AG04450 (cell line): ENCODE data around the gene ADGRD1. TPM values are rescaled to one million over a fixed set of nuclear protein-coding genes. Genes with fewer than 3 reads are reported as not detected.

Source experiments
- CTCF ChIA-PET: fragments of 300-600, 350-600 bp; formaldehyde crosslinking; extraction: SDS; loops from one replicate; lab custom pipeline; 2022; ENCODE audit warnings: antibody characterized with exemption, inconsistent platforms; lab: Charles Lee
- POLR2A ChIA-PET: fragments of 350-600 bp; formaldehyde crosslinking; extraction: SDS; loops from one replicate; lab custom pipeline; 2021; ENCODE audit warnings: antibody characterized with exemption, inconsistent platforms; lab: Yijun Ruan, JAX
- DNase-seq: peaks from one replicate; pipeline ENCODE4 v3.0.0-alpha.2; 2011; ENCODE audit warnings: low read depth, low spot score
- H3K27ac ChIP-seq: one replicate; pipeline ENCODE4 v1.5.1; 2012; ENCODE audit warnings: low read depth, low read length, control low read depth
- H3K27me3 ChIP-seq: one replicate; pipeline ENCODE4 v1.6.0; 2012; ENCODE audit warnings: low read length; ENCODE audit not compliant: control insufficient read depth, insufficient read depth
- H3K4me3 ChIP-seq: 2 replicates; pipeline ENCODE4 v1.5.1; 2011; ENCODE audit warnings: mild to moderate bottlenecking, low read depth, low read length, control low read depth
- H3K9me3 ChIP-seq: 2 replicates; pipeline ENCODE4 v1.5.1; 2012; ENCODE audit warnings: low read length; ENCODE audit not compliant: control insufficient read depth, insufficient read depth
- polyA plus RNA-seq: library from polyadenylated mRNA; depleted of rRNA; stranded (reverse); fragments of >200 nt; gene quantifications from 2 replicates; pipeline ENCODE4 v1.2.3, GENCODE V29; 2011
- TF ChIP-seq, protein P1 (sequence below): IDR thresholded peaks from 2 replicates; pipeline ENCODE4 v1.5.1; 2011; ENCODE audit warnings: low read depth, low read length, control low read depth, inconsistent platforms

The ADGRD1 gene
- polyA plus RNA-seq, 1 experiment = 0.05 TPM

DNA sequence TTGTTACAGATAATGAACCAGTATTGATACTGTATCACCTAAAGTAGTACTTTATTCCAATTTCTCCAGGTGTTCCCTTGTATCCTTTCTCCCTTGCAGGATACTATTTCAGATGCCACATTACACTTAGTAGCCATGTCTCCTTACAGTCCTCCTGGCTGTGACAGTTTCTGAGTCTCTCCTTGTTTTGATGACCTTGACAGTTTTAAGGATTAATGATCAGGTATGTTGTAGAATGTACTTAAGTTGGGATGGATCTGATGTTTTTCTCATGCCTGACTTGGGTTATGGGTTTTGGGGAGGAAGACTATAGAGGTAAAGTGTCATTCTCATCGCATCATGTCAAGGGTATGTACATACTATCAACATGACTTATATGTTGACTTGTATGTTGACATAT, 193.6 kb downstream of the ADGRD1 start:
- H3K4me3 ChIP-seq = no peak overlapping the region
- H3K27me3 ChIP-seq = no peaks in the 10 kb centered on the region
- ChIA-PET POLR2A (no interaction called here), CTCF (no interaction called here)
- no peak overlapping the region for H3K27ac ChIP-seq
- peaks cover 13% of the 10 kb centered on the region for H3K9me3 ChIP-seq
- TF ChIP-seq, protein P1, sequence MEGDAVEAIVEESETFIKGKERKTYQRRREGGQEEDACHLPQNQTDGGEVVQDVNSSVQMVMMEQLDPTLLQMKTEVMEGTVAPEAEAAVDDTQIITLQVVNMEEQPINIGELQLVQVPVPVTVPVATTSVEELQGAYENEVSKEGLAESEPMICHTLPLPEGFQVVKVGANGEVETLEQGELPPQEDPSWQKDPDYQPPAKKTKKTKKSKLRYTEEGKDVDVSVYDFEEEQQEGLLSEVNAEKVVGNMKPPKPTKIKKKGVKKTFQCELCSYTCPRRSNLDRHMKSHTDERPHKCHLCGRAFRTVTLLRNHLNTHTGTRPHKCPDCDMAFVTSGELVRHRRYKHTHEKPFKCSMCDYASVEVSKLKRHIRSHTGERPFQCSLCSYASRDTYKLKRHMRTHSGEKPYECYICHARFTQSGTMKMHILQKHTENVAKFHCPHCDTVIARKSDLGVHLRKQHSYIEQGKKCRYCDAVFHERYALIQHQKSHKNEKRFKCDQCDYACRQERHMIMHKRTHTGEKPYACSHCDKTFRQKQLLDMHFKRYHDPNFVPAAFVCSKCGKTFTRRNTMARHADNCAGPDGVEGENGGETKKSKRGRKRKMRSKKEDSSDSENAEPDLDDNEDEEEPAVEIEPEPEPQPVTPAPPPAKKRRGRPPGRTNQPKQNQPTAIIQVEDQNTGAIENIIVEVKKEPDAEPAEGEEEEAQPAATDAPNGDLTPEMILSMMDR = no peak
- DNase-seq = no peak

DNA sequence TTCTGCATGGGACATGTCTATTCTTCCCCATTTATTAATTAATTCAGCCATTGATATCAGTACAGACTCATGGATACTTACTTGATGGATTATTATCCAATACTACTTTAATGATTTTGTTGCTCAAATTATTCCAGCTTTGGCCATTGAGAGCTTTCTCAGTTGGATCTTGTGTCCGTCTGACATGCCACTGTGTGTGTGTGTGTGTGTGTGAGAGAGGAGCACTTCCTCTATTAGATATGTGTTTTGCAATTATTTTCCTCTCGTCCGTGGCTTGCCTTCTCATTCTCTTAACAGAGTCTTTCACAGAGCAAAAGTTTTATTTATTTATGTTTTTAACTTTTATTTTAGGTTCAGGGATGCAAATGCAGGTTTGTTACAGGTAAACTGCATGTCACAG, 194.2 kb downstream of the ADGRD1 start:
- Histone ChIP-seq H3K27me3 (no peaks in the 10 kb centered on the region), H3K9me3 (peaks cover 16% of the 10 kb centered on the region), H3K27ac (no peak overlapping the region), H3K4me3 (no peak overlapping the region)
- no peak for DNase-seq
- TF ChIP-seq, protein P1 = no peak
- CTCF ChIA-PET = no interaction called here
- POLR2A ChIA-PET = no interaction called here

DNA sequence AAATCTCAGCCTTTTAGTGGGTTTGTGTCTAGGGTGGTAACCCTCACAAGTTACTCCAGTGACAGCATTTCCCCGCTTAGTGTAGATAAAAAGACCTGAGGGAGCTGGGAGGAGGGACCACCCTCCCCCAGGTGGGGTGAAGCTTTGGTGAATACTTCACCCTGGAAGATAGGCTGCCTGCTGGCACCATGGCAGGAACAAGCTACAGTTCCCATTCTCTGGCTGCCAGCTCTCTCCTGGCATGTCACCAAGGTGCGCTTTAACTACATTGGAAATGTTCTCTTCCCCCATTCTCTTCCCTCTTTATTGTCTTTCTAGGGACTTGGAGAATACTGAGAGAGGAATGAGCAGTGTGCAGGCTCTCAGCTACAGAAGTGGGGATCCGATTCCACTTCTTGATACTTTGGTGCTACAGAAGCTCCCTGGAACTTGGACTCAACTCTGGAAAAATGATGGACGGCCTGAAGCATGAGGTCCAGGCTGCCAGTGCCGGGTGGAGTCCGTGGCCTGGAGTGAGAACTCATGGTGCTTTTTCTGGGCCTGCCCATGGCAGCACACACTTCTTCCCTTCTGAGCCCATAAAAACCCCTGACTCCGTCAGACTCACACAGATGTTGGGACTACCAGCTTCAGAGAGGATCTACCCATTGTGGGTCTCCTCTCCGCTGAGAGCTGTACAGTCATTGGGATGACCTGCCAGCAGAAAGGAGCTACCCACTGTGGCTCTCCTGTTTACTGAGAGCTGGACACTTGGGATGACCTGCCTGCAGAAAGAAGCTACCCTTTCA, 198.0 kb downstream of the ADGRD1 start:
- Histone ChIP-seq H3K27me3 (no peaks in the 10 kb centered on the region), H3K4me3 (no peak overlapping the region), H3K9me3 (peaks cover 29% of the 10 kb centered on the region), H3K27ac (no peak overlapping the region)
- POLR2A ChIA-PET = no interaction called here
- TF ChIP-seq, protein P1 = no peak
- DNase-seq = no peak
- CTCF ChIA-PET = no interaction called here

GRCh38 chr12:131152587-131152986, 198.9 kb downstream of the ADGRD1 start:
- Histone ChIP-seq H3K9me3 (peaks cover 33% of the 10 kb centered on the region), H3K27me3 (no peaks in the 10 kb centered on the region), H3K27ac (no peak overlapping the region), H3K4me3 (no peak overlapping the region)
- POLR2A ChIA-PET = no interaction called here
- DNase-seq = no peak
- CTCF ChIA-PET = no interaction called here
- TF ChIP-seq, protein P1 = no peak

DNA sequence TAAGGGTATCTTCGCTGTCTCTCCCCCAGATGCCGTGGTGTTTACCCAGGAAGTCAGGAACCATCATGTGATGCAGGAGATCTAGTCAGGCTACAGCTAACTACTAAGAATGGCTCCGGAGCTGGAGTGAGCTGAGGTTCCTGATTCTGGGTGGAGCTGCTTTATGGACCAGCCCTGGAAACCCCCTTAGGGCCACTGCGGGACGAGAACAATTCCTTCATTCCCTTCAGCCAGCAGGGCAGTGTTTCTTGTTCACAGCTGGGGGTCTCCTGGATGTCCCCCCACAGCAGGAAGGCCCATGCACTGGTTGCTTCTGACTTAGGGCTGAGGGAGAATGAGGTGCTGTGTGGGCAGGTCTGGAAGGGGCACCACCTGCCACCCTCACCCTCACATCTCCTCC, 199.3 kb downstream of the ADGRD1 start:
- H3K9me3 ChIP-seq = peaks cover 38% of the 10 kb centered on the region

More for the DNA sequence above, 199.3 kb downstream of the ADGRD1 start:
- no peak for DNase-seq
- H3K27ac ChIP-seq = no peak overlapping the region
- no peak overlapping the region for H3K4me3 ChIP-seq
- H3K27me3 ChIP-seq = no peaks in the 10 kb centered on the region
- ChIA-PET POLR2A (no interaction called here), CTCF (no interaction called here)
- TF ChIP-seq, protein P1 = no peak
